Ectodermal cell (in vitro differentiated cells): ENCODE results near the gene PDHB. TPM values are rescaled to one million over a fixed set of nuclear protein-coding genes. Genes with fewer than 3 reads are reported as not detected.

Source experiments
- H3K27ac ChIP-seq: 2 replicates; pipeline ENCODE4 v1.7.0; 2013; ENCODE audit warnings: mild to moderate bottlenecking, low read depth, low read length; ENCODE audit not compliant: insufficient read depth, poor library complexity, severe bottlenecking
- H3K27me3 ChIP-seq: 2 replicates; pipeline ENCODE4 v1.7.0; 2013; ENCODE audit warnings: mild to moderate bottlenecking, low read length; ENCODE audit not compliant: insufficient read depth, control insufficient read depth, poor library complexity, severe bottlenecking
- H3K36me3 ChIP-seq: one replicate; pipeline ENCODE4 v1.7.0; 2013; ENCODE audit warnings: low read length; ENCODE audit not compliant: control insufficient read depth, insufficient read depth
- H3K4me1 ChIP-seq: one replicate; pipeline ENCODE4 v1.7.0; 2013; ENCODE audit warnings: low read length; ENCODE audit not compliant: control insufficient read depth, insufficient read depth
- H3K4me3 ChIP-seq: 2 replicates; pipeline ENCODE4 v1.7.0; 2013; ENCODE audit warnings: low read depth, low read length, control low read depth; ENCODE audit not compliant: insufficient read depth
- H3K9me3 ChIP-seq: 2 replicates; pipeline ENCODE4 v1.7.0; 2013; ENCODE audit warnings: mild to moderate bottlenecking, low read length, moderate library complexity; ENCODE audit not compliant: control insufficient read depth
- WGBS, 2 experiments: methylation state at CpG; one replicate each; pipeline ENCODE4 v1.1.7; 2013; ENCODE audit warnings: missing lambda C conversion rate in 2 of 2; 5-methylcytosine and 5-hydroxymethylcytosine counted together
- polyA plus RNA-seq, 4 experiments: library from polyadenylated mRNA; stranded (reverse); fragments of 50-300 nt; gene quantifications; one replicate each; pipeline ENCODE4 v1.2.3, GENCODE V29; 2013

Gene PDHB
- polyA plus RNA-seq (2013, experiment 1 of 4): 92.3 TPM
- polyA plus RNA-seq (2013, experiment 2 of 4): 102 TPM
- 78.8 TPM for polyA plus RNA-seq (2013, experiment 3 of 4)
- 88.8 TPM for polyA plus RNA-seq (2013, experiment 4 of 4)

DNA sequence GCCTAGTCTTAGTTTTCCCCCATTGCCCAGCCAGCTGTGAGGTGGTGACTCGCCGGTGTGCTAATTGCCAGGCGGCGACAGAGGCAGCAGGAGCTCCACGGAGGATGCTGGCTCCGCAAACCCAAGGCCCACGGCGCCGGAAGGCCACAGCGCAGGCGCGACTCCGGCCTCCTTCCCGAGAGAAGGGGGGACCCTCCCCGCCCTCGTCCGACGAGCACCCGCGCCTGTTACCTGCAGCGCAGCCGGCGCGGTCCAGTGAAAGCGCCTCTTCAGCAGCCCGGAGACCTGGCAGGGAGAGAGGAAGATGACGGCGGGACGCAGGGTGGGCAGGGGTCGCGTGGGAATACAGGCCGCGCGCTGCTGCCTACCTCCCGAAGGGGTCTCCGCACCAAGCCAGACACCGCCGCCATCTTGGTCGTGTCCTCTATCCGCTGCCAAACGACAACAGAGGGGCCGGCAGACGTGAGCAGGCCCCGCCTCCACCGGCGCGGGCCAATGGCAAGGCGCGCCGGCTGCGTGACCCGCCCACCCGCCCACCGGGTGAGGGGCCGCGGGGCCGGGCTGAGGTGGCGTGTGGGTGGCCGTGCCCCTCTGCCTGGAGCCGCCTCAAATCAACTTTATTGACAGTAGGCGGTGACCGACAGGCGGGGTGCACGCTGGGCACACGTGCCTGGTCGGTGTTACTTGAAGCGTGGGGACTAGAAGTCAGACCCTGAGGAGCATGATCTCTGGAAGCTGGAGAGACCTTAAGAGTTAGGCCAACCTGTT, at the start of gene PDHB:
PDHB (minus strand) TSS at position 433 of the 768 bp plus-strand sequence; CDS start at position 410, 23 bp downstream.
- Histone ChIP-seq H3K36me3 (peaks cover 37% of the 10 kb centered on the region), H3K9me3 (no peaks in the 10 kb centered on the region), H3K27me3 (no peaks in the 10 kb centered on the region), H3K4me3 (peak within 1 kb of the TSS; percentile 93), H3K4me1 (peaks cover 15% of the 10 kb centered on the region), H3K27ac (peak within 1 kb of the TSS; percentile 91)
- 1% methylated on average over 67 of the region's 67 CpGs for WGBS, 2 experiments

DNA sequence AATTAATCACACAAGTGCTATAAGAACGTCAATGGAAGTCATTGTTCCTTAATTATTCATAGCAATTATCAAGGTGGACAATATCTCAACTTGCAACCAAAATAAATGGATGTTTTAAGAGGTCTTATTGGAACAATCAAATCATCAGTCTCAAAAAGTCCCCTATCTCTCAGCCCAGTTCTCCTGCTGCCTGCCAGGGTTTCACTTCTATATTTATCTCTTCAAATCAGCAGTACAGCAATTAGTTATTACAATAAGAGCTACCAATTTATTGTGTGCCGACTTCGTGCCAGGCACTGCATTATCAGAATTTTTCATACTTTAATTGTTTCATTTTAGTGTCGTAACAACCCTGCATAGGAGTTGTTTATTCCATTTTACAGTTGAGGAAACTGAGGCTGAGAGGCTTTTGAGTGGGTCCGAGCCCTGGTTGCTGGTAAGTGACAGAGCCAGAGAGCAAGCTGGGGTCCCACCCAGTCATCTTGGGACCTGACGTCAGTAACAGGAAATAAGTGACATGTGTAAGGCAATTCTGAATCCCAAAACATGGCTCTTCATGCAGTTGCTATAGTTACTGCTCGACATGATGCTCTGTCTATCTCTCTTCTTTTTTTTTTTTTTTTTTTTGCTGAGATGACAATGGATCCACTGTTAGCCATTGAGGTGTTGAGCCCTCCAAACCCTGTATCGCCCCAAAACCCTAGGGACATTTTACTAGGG, 49.4 kb upstream of the PDHB start:
- Histone ChIP-seq H3K36me3 (no peaks in the 10 kb centered on the region), H3K27ac (no peak overlapping the region)
- 91 to 95% methylated on average over 7 to 8 of the region's 8 CpGs for WGBS, 2 experiments

DNA sequence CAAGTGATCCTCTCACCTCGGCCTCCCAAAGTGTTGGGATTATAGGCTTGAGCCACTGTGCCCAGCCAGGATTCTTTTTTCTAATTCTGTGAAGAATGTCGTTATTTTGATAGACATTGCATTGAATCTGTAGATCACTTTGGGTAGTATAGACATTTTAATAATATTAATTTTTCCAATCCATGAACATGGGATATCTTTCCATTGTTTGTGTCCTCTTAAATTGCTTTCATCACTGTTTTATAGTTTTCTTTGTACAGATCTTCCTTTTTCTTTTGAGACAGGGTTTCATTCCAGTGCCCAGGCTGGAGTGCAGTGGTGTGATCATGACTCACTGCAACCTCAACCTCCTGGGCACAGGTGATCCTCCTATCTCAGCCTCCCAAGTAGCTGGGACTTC, 46.7 kb upstream of the PDHB start:
- Histone ChIP-seq H3K27ac (no peak overlapping the region), H3K36me3 (no peaks in the 10 kb centered on the region), H3K4me3 (no peak overlapping the region), H3K9me3 (no peaks in the 10 kb centered on the region), H3K4me1 (no peaks in the 10 kb centered on the region), H3K27me3 (no peaks in the 10 kb centered on the region)
- WGBS, 2 experiments: 84 to 97% methylated on average over 1 to 2 of the region's 2 CpGs

More for the DNA sequence above, 49.4 kb upstream of the PDHB start:
- Histone ChIP-seq H3K4me1 (no peaks in the 10 kb centered on the region), H3K9me3 (no peaks in the 10 kb centered on the region), H3K27me3 (no peaks in the 10 kb centered on the region), H3K4me3 (no peak overlapping the region)

DNA sequence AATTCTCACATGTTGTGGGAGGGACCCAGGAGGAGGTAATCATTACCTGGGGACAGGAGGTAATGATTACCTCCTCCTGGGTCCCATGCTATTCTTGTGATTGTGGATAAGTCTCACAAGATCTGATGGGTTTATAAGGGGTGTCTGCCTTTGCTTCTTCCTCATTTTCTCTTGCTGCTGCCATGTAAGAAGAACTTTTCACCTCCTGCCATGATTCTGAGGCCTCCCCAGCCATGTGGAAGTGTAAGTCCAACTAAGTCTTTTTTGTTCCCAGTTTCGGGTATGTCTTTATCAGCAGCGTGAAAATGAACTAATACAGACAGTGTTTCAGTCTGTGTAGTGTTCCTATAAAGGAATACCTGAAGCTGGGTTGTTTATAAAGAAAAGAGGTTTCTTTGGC, 45.1 kb upstream of the PDHB start:
- no peak overlapping the region for H3K4me3 ChIP-seq
- no peaks in the 10 kb centered on the region for H3K27me3 ChIP-seq
- H3K9me3 ChIP-seq: no peaks in the 10 kb centered on the region
- H3K4me1 ChIP-seq: no peaks in the 10 kb centered on the region
- 93 to 94% methylated on average over 2 of the region's 2 CpGs for WGBS, 2 experiments
- H3K36me3 ChIP-seq: no peaks in the 10 kb centered on the region
- no peak overlapping the region for H3K27ac ChIP-seq

DNA sequence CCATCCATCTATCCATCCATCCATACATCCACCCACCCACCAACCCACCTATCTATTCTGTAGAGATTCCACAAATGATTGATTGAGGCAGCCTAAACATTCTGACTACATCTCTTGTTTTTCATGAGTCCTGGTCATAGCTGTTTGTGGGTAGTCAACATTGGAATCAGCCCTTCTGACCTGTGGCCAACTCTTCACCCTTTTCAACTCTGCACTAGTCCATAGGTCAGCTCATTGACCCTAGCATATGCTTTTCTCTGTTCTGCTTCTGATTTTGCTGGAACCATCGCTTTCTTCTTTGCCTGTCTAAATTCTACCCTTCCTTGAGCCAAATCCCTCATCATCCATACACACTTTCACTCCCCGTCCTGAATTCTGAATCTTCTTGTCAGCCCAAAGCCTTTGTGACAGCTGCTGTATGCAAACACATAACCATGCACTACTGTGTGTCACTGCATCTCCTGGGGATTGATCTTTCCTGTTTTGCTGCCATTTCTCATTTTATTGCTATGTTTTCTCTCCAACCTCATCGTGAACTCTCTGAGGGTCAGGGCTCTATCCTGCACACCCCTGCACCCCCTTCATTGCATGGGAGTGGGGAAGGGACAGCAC, 41.4 kb upstream of the PDHB start:
- Histone ChIP-seq H3K27ac (no peak overlapping the region), H3K36me3 (no peaks in the 10 kb centered on the region), H3K4me3 (no peak overlapping the region), H3K27me3 (no peaks in the 10 kb centered on the region), H3K9me3 (no peaks in the 10 kb centered on the region), H3K4me1 (peaks cover 16% of the 10 kb centered on the region)
- 84 to 90% methylated on average over 3 of the region's 3 CpGs for WGBS, 2 experiments

DNA sequence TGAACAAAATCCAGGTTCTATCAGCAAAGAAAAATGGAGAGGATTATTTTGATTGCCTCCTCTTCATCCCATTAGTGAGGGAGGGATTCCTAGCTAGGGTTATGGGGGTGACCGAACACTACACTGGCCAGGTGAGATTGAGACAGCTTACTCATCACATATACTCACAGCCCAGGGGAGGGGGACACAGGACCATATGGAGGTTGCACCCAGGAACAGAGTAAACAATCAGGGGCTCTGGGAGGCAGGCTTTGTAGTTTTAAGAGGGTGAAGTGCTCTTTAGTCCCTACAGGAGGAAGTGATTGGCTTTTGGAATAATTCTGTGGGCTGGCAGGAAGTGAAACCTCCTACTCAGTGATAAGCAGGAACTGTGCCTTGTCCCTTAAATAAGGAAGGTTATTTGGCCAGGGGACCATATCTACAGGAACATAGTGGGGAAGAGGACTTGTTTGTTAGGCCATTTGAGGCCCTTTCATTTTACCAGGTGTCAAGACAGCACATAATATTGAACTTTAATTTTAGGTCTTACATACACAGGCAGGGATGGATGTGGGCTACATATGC, 40.8 kb upstream of the PDHB start:
- WGBS, 2 experiments: 100% methylated on average over 1 of the region's 1 CpG; no CpG with 5 or more reads in 1 of the 2 experiments
- no peak overlapping the region for H3K27ac ChIP-seq

DNA sequence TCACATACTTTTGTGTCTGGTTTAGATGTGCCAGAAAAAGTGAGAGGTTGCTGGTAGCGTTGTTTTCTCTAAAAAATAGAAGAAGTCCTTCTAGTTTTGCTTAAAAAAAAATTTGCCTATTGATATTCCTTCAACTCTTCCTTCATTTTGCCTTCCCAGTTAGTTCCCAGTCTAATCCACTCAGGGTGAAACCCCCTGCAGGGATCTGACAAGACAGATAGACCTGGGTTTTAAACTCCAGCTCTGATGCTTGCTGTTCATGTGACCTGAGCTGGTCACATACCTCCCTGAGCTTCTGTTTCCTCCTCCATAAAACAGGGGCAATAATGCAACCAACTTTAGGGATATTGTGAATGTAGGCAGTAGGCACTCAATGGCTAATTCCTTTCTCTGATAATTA, 39.6 kb upstream of the PDHB start:
- Histone ChIP-seq H3K4me3 (no peak overlapping the region), H3K27ac (no peak overlapping the region), H3K9me3 (no peaks in the 10 kb centered on the region), H3K36me3 (no peaks in the 10 kb centered on the region), H3K4me1 (peaks cover 16% of the 10 kb centered on the region), H3K27me3 (no peaks in the 10 kb centered on the region)
- WGBS, 2 experiments: 89 to 95% methylated on average over 1 of the region's 1 CpG

More for the DNA sequence above, 40.8 kb upstream of the PDHB start:
- Histone ChIP-seq H3K4me1 (peaks cover 16% of the 10 kb centered on the region), H3K27me3 (no peaks in the 10 kb centered on the region), H3K4me3 (no peak overlapping the region), H3K9me3 (no peaks in the 10 kb centered on the region), H3K36me3 (no peaks in the 10 kb centered on the region)

DNA sequence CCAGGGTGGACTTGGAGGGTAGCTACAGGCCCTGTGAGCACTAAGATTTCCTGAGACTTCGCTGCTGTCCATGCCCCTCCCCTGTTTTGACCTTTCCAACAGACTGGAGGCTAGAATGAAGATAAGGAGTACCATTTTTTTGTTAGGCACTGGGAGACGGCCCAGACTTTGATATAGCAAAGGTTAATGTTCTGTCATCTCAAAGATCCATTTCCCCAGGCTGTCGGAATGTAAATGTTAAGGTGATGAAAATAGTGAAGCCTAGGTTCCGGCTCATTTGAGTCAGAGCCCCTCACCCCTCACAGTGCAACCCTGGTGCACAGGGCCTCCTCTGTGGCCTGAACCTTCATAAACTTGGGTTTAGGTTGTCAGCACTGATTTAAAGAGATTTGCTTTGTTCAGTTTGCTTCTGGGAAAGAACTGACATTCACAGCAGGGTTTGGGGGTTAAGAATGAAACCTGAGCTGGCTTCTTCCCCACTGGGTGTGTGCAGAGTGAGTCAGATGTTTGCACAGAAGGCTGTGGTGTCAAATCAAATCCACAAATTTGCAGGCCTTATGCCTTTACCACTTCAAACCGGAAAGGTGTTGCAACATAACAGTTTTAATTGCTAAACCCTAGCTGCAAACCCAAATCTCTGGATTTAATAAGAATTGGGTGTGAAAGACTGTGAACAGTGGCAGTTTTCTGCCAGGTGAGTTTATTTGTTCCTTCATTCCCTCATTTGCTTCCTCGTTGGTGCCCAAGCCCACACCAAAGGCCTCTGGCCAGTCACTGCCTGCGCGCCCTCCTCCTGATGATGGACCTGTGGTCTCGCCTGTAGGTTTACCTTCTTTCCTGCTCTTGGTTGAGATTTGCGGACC, 37.6 kb upstream of the PDHB start:
- 82 to 83% methylated on average over 10 of the region's 10 CpGs for WGBS, 2 experiments
- H3K27me3 ChIP-seq: no peaks in the 10 kb centered on the region
- peaks cover 16% of the 10 kb centered on the region for H3K4me1 ChIP-seq
- no peak overlapping the region for H3K4me3 ChIP-seq
- peak overlapping the region; percentile 38 for H3K27ac ChIP-seq
- no peaks in the 10 kb centered on the region for H3K9me3 ChIP-seq
- no peaks in the 10 kb centered on the region for H3K36me3 ChIP-seq

DNA sequence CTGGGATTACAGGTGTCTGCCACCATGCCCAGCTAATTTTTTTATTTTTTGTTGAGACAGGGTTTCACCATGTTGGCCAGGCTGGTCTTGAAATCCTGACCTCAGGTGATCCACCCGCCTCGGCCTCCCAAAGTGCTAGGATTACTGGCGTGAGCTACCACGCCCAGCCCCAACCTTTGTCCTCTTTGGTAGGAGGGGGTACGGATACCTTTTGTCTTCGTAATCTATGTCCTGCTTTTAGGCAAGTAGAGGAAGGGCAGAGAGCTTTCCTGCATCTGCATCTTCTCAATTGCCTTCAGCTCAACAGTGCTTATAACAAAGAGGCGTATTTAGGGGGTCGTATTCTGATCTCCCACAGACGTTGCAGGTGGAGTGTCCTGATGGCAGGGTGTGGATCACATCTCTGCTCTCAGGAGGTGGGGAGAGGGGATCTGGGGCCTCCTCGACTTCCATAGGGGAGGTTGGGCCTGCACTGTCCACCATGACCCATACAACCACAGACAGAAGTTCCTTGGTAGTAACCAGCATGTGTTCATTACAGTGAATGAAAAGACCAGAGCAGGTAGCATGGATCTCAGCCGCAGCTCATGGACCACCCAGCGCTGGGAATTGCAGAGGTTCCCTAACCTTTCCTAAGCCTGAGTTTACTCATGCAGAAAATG, 36.9 kb upstream of the PDHB start:
- H3K27ac ChIP-seq: peak overlapping the region; percentile 38
- H3K36me3 ChIP-seq: no peaks in the 10 kb centered on the region
- no peaks in the 10 kb centered on the region for H3K27me3 ChIP-seq
- no peaks in the 10 kb centered on the region for H3K9me3 ChIP-seq
- peaks cover 16% of the 10 kb centered on the region for H3K4me1 ChIP-seq
- 86 to 93% methylated on average over 12 of the region's 12 CpGs for WGBS, 2 experiments
- no peak overlapping the region for H3K4me3 ChIP-seq
